IMR-90 (cell line): ENCODE results near the gene UBL7. TPM values are rescaled to one million over a fixed set of nuclear protein-coding genes. Genes with fewer than 3 reads are reported as not detected.

Source experiments
- ATAC-seq: fragments of 200-7000 bp; cut with Tn5 transposase; 2 replicates; pipeline ENCODE4 v1.9.1; 2020; ENCODE audit warnings: low read depth, mild to moderate bottlenecking, moderate library complexity
- BruUV-seq: library from RNA; stranded (reverse); fragments of 400-500 nt; replicated peaks from 2 replicates; lab custom pipeline; 2021; lab: Mats Ljungman, UMichigan
- CTCF ChIA-PET: fragments of 300-600 bp; formaldehyde crosslinking; extraction: SDS; loops from one replicate; lab custom pipeline; 2021; ENCODE audit warnings: antibody characterized with exemption; lab: Yijun Ruan, JAX
- POLR2A ChIA-PET: fragments of 300-600 bp; sonication (Branson Sonifier 250); formaldehyde crosslinking; loops from one replicate; lab custom pipeline; 2022; ENCODE audit warnings: antibody characterized with exemption; ENCODE audit not compliant: unreplicated experiment; lab: Charles Lee
- DNase-seq: peaks from one replicate; pipeline ENCODE4 v3.0.0; 2013
- H2AFZ ChIP-seq: replicated peaks from 2 replicates; pipeline ENCODE3; 2013; ENCODE audit warnings: low read length, mild to moderate bottlenecking; ENCODE audit not compliant: poor library complexity
- H2AK5ac ChIP-seq: 2 replicates; pipeline ENCODE4 v1.6.1; 2013; ENCODE audit warnings: low read depth, low read length, inconsistent platforms
- H2AK9ac ChIP-seq: replicated peaks from 2 replicates; pipeline ENCODE3; 2013; ENCODE audit warnings: mild to moderate bottlenecking, low read depth, low read length, moderate library complexity; ENCODE audit not compliant: poor library complexity
- H2BK120ac ChIP-seq: 2 replicates; pipeline ENCODE4 v1.6.1; 2013; ENCODE audit warnings: low read depth, low read length, inconsistent platforms
- H2BK15ac ChIP-seq: 3 replicates; pipeline ENCODE4 v1.6.1; 2013; ENCODE audit warnings: low read depth, low read length, inconsistent platforms
- H2BK20ac ChIP-seq: 2 replicates; pipeline ENCODE4 v1.6.1; 2013; ENCODE audit warnings: low read depth, mild to moderate bottlenecking, inconsistent platforms, low read length, moderate library complexity
- H2BK5ac ChIP-seq: 2 replicates; pipeline ENCODE4 v1.6.1; 2013; ENCODE audit warnings: mild to moderate bottlenecking, low read depth, low read length, inconsistent platforms; ENCODE audit not compliant: poor library complexity, severe bottlenecking
- H3K14ac ChIP-seq: replicated peaks from 2 replicates; pipeline ENCODE4 v1.6.1; 2013; ENCODE audit warnings: low read depth, low read length, inconsistent platforms
- H3K18ac ChIP-seq: 2 replicates; pipeline ENCODE4 v1.6.1; 2013; ENCODE audit warnings: low read depth, low read length, control low read depth
- H3K23ac ChIP-seq: 2 replicates; pipeline ENCODE4 v1.6.1; 2013; ENCODE audit warnings: low read depth, low read length, inconsistent platforms
- H3K27ac ChIP-seq: 2 replicates; pipeline ENCODE4 v1.5.1; 2013; ENCODE audit warnings: mild to moderate bottlenecking, control low read depth, low read length; ENCODE audit not compliant: insufficient read depth
- H3K27me3 ChIP-seq: 2 replicates; pipeline ENCODE4 v1.6.1; 2013; ENCODE audit warnings: low read length; ENCODE audit not compliant: control insufficient read depth, insufficient read depth
- H3K36me3 ChIP-seq: 2 replicates; pipeline ENCODE4 v1.6.1; 2013; ENCODE audit warnings: low read length, mixed read lengths; ENCODE audit not compliant: control insufficient read depth, insufficient read depth
- H3K4ac ChIP-seq: 2 replicates; pipeline ENCODE4 v1.6.1; 2013; ENCODE audit warnings: low read depth, low read length, inconsistent platforms
- H3K4me1 ChIP-seq: 2 replicates; pipeline ENCODE4 v1.6.1; 2013; ENCODE audit warnings: low read length, mixed read lengths; ENCODE audit not compliant: control insufficient read depth, insufficient read depth
- H3K4me2 ChIP-seq: 2 replicates; pipeline ENCODE4 v1.6.1; 2013; ENCODE audit warnings: low read depth, mild to moderate bottlenecking, control low read depth, low read length, moderate library complexity
- H3K4me3 ChIP-seq: 2 replicates; pipeline ENCODE4 v1.5.1; 2013; ENCODE audit warnings: low read depth, mild to moderate bottlenecking, control low read depth, low read length, moderate library complexity; ENCODE audit not compliant: insufficient read depth
- H3K56ac ChIP-seq: 2 replicates; pipeline ENCODE4 v1.6.1; 2013; ENCODE audit warnings: low read length, inconsistent platforms; ENCODE audit not compliant: insufficient read depth; ENCODE audit errors: extremely low read depth
- H3K79me1 ChIP-seq, 2 experiments: 2 replicates each; pipeline ENCODE4 v1.6.1; 2013; ENCODE audit warnings: low read length in 2 of 2, inconsistent platforms in 1 of 2, low read depth in 1 of 2
- H3K9ac ChIP-seq: 2 replicates; pipeline ENCODE4 v1.6.1; 2013; ENCODE audit warnings: low read depth, low read length, control low read depth
- H3K9me1 ChIP-seq: 2 replicates; pipeline ENCODE4 v1.6.1; 2013; ENCODE audit warnings: low read length, inconsistent platforms; ENCODE audit not compliant: insufficient read depth
- H3K9me3 ChIP-seq: 2 replicates; pipeline ENCODE4 v1.6.1; 2013; ENCODE audit warnings: low read length; ENCODE audit not compliant: control insufficient read depth, insufficient read depth
- H4K20me1 ChIP-seq: 2 replicates; pipeline ENCODE4 v1.6.1; 2013; ENCODE audit warnings: low read length, inconsistent platforms; ENCODE audit not compliant: insufficient read depth
- H4K5ac ChIP-seq: 2 replicates; pipeline ENCODE4 v1.6.1; 2013; ENCODE audit warnings: mild to moderate bottlenecking, low read depth, low read length, control low read depth
- H4K8ac ChIP-seq, 2 experiments: 2 replicates each; pipeline ENCODE4 v1.6.1; 2013; ENCODE audit warnings: low read depth in 2 of 2, low read length in 2 of 2, control low read depth in 1 of 2, inconsistent platforms in 1 of 2
- H4K91ac ChIP-seq: 2 replicates; pipeline ENCODE4 v1.6.1; 2013; ENCODE audit warnings: low read depth, low read length, inconsistent platforms; ENCODE audit not compliant: insufficient read depth
- BHLHE40 ChIP-seq: fragments of 150-350 bp; IDR thresholded peaks from 2 replicates; pipeline ENCODE4 v1.6.1; 2016; ENCODE audit warnings: mild to moderate bottlenecking, low read depth, low read length
- CEBPB ChIP-seq: IDR thresholded peaks from 2 replicates; pipeline ENCODE4 v1.6.1; 2012; ENCODE audit warnings: low read depth, low read length, improper control_type of control experiment
- CHD1 ChIP-seq: IDR thresholded peaks from 2 replicates; pipeline ENCODE4 v1.6.1; 2012; ENCODE audit warnings: low read depth, low read length, improper control_type of control experiment
- FOS ChIP-seq: fragments of 150-350 bp; IDR thresholded peaks from 2 replicates; pipeline ENCODE4 v1.6.1; 2016; ENCODE audit warnings: low read depth, low read length
- MAFK ChIP-seq: IDR thresholded peaks from 2 replicates; pipeline ENCODE4 v1.6.1; 2012; ENCODE audit warnings: low read depth, low read length, improper control_type of control experiment
- MAZ ChIP-seq: IDR thresholded peaks from 2 replicates; pipeline ENCODE4 v1.6.1; 2012; ENCODE audit warnings: low read depth, mild to moderate bottlenecking, low read length, improper control_type of control experiment, moderate library complexity, borderline replicate concordance
- NFE2L2 ChIP-seq: fragments of 150-350 bp; IDR thresholded peaks from 2 replicates; pipeline ENCODE4 v1.6.1; 2016; ENCODE audit warnings: low read depth, mild to moderate bottlenecking, low read length
- POLR2A ChIP-seq: IDR thresholded peaks from 2 replicates; pipeline ENCODE4 v1.6.1; 2012; ENCODE audit warnings: mild to moderate bottlenecking, low read depth, low read length
- RCOR1 ChIP-seq: IDR thresholded peaks from 2 replicates; pipeline ENCODE4 v1.6.1; 2012; ENCODE audit warnings: mild to moderate bottlenecking, low read length, improper control_type of control experiment; ENCODE audit not compliant: insufficient replicate concordance
- RFX5 ChIP-seq: IDR thresholded peaks from 2 replicates; pipeline ENCODE4 v1.8.0; 2012; ENCODE audit warnings: low read depth, mild to moderate bottlenecking, low read length, moderate library complexity
- WGBS, 2 experiments: methylation state at CpG; one replicate each; pipeline versions ENCODE4 v1.1.5 to v1.1.7; 2013; ENCODE audit warnings: missing lambda C conversion rate in 2 of 2; ENCODE audit not compliant: insufficient read length in 1 of 2; ENCODE audit errors: extremely low coverage in 2 of 2; 5-methylcytosine and 5-hydroxymethylcytosine counted together
- dilution Hi-C: fragments of 300-500 bp; cut with HindIII; formaldehyde crosslinking; loops from one replicate; pipeline ENCODE4 v1.14.3; 2018; ENCODE audit warnings: low sequenced_read_pairs; ENCODE audit not compliant: unreplicated experiment
- in situ Hi-C: fragments of 300-500 bp; cut with MboI; formaldehyde crosslinking; loops from 3 replicates; pipeline ENCODE4 v1.14.3; 2019; ENCODE audit warnings: low sequenced_read_pairs, inconsistent platforms, mixed read lengths
- intact Hi-C: fragments of 100-400 bp; cut with micrococcal nuclease; formaldehyde crosslinking; loops from 2 replicates; pipeline ENCODE4 v1.10.0; 2022
- polyA plus RNA-seq, 3 experiments: library from polyadenylated mRNA; depleted of rRNA; stranded (reverse); fragments of >200 nt; gene quantifications; 2 replicates each; pipeline ENCODE4 v1.2.3, GENCODE V29; 2012; ENCODE audit warnings: low replicate concordance in 1 of 3
- total RNA-seq: library from RNA; depleted of rRNA; stranded (reverse); fragments of >200 nt; gene quantifications from 2 replicates; pipeline ENCODE4 v1.2.3, GENCODE V29; 2012
- TF ChIP-seq, protein P1 (sequence below): conservative IDR thresholded peaks from 2 replicates; pipeline ENCODE4 v1.5.1; 2012; ENCODE audit warnings: mild to moderate bottlenecking, low read depth, low read length, improper control_type of control experiment
- TF ChIP-seq, protein P2 (sequence below): fragments of 150-350 bp; IDR thresholded peaks from 2 replicates; pipeline ENCODE4 v1.6.1; 2016; ENCODE audit warnings: low read depth, mild to moderate bottlenecking, low read length, moderate library complexity, borderline replicate concordance

UBL7 gene
- total and polyA plus RNA-seq, 2 of the 4 experiments (the other 2 are of a cell fraction), result 68.1 to 78.4 TPM

DNA sequence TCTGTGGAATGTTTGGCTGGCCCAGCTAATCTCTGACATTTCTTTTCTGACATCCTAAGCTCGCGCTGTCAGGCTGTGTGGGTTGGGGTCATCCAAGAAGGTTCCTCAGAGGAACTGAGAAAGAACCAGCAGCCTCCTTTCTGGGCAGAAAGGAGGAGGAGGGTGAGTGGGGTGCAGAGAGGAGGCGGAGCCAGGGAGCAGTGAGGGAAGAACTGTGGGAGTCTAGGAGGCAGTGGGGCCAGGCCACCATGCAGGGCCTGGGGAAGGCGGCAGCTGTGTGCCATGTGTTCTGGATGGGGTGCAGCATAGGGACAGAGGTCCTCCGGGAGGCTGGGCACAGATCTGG is 32.5 kb downstream of the UBL7 start:
- H2BK120ac ChIP-seq, result no peak overlapping the region
- no peak overlapping the region for H2BK20ac ChIP-seq
- ATAC-seq (no peak), DNase-seq (no peak)
- no peak overlapping the region for H3K56ac ChIP-seq
- no peak overlapping the region for H2BK15ac ChIP-seq
- dilution Hi-C loops (no loop called here), in situ Hi-C loops (no loop called here), intact Hi-C loops (no loop called here)
- H3K27me3 ChIP-seq, result no peaks in the 10 kb centered on the region
- H4K5ac ChIP-seq, result no peak overlapping the region
- peaks cover 25% of the 10 kb centered on the region for H3K4me1 ChIP-seq
- H2AFZ ChIP-seq, result no peak overlapping the region
- peaks cover 41% of the 10 kb centered on the region for H3K9me1 ChIP-seq
- TF ChIP-seq NFE2L2 (no peak), MAZ (no peak), BHLHE40 (no peak), MAFK (no peak), CEBPB (no peak), FOS (no peak), RFX5 (no peak), CHD1 (no peak), POLR2A (no peak), RCOR1 (no peak)
- TF ChIP-seq, protein P1, sequence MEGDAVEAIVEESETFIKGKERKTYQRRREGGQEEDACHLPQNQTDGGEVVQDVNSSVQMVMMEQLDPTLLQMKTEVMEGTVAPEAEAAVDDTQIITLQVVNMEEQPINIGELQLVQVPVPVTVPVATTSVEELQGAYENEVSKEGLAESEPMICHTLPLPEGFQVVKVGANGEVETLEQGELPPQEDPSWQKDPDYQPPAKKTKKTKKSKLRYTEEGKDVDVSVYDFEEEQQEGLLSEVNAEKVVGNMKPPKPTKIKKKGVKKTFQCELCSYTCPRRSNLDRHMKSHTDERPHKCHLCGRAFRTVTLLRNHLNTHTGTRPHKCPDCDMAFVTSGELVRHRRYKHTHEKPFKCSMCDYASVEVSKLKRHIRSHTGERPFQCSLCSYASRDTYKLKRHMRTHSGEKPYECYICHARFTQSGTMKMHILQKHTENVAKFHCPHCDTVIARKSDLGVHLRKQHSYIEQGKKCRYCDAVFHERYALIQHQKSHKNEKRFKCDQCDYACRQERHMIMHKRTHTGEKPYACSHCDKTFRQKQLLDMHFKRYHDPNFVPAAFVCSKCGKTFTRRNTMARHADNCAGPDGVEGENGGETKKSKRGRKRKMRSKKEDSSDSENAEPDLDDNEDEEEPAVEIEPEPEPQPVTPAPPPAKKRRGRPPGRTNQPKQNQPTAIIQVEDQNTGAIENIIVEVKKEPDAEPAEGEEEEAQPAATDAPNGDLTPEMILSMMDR, result no peak
- TF ChIP-seq, protein P2, sequence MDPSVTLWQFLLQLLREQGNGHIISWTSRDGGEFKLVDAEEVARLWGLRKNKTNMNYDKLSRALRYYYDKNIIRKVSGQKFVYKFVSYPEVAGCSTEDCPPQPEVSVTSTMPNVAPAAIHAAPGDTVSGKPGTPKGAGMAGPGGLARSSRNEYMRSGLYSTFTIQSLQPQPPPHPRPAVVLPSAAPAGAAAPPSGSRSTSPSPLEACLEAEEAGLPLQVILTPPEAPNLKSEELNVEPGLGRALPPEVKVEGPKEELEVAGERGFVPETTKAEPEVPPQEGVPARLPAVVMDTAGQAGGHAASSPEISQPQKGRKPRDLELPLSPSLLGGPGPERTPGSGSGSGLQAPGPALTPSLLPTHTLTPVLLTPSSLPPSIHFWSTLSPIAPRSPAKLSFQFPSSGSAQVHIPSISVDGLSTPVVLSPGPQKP, result no peak
- POLR2A ChIA-PET, result no interaction called here
- H3K4ac ChIP-seq, result no peak overlapping the region
- H3K4me2 ChIP-seq, result no peak overlapping the region
- H4K8ac ChIP-seq, result no peak overlapping the region
- no peak overlapping the region for H3K27ac ChIP-seq
- peak overlapping the region; percentile 9 for H2AK9ac ChIP-seq
- H2BK5ac ChIP-seq, result no peak overlapping the region
- H3K14ac ChIP-seq, result no peak overlapping the region
- H2AK5ac ChIP-seq, result no peak overlapping the region
- no peak overlapping the region for H3K18ac ChIP-seq
- no peak overlapping the region for H3K9ac ChIP-seq
- H3K36me3 ChIP-seq, result no peaks in the 10 kb centered on the region
- 91% methylated on average over 3 of the region's 5 CpGs; no CpG with 5 or more reads in 1 of the 2 experiments for WGBS, 2 experiments
- H4K20me1 ChIP-seq, result peaks cover 50% of the 10 kb centered on the region
- no TSS peak for BruUV-seq
- H4K91ac ChIP-seq, result no peak overlapping the region; the same call in 1 of the 2 replicates
- CTCF ChIA-PET, result no interaction called here
- H3K23ac ChIP-seq, result no peak overlapping the region
- H3K79me1 ChIP-seq, result peaks cover 15 to 88% of the 10 kb centered on the region in 2 experiments; a peak in 3 of 4 replicates
- no peak overlapping the region for H3K4me3 ChIP-seq
- no peaks in the 10 kb centered on the region for H3K9me3 ChIP-seq
